Purkinje cell (primary cell): ENCODE results near the gene ARMH3. TPM values are rescaled to one million over a fixed set of nuclear protein-coding genes. Genes with fewer than 3 reads are reported as not detected.

ENCODE experiments used
- polyA plus RNA-seq: library from polyadenylated mRNA; unstranded; fragments of >200 nt; fragmentation: Nextera tagmentation; gene quantifications from 2 replicates; pipeline ENCODE4 v1.2.1, GENCODE V29; 2014

The ARMH3 gene
- polyA plus RNA-seq: 9.0 and 21.1 TPM in 2 replicates

GRCh38 chr10:102055647-102056419, at the start of gene ARMH3:
Gene ARMH3 (minus strand): TSS chr10:102056173. CDS start chr10:102040114, 16,059 bp downstream.

GRCh38 chr10:102064868-102065560, 9.0 kb upstream of the ARMH3 start, which contains the start of gene HPS6:
Gene HPS6 (plus strand): TSS chr10:102065349. CDS start chr10:102065475, 126 bp downstream.

GRCh38 chr10:101843032-101844021, 212.6 kb downstream of the ARMH3 start, which contains the start of gene KCNIP2:
Gene KCNIP2 (minus strand): TSS chr10:101843800. CDS start chr10:101843568, 232 bp downstream.

GRCh38 chr10:101818119-101818871, 237.7 kb downstream of the ARMH3 start, which contains the start of gene OGA:
Gene OGA (minus strand): TSS chr10:101818444. CDS start chr10:101818022, 422 bp downstream.

Other genes with a start within 250 kb of the ARMH3 start
- gene OGA, start 237.7 kb downstream of the ARMH3 start, polyA plus RNA-seq: 55.3 and 66.6 TPM in 2 replicates
- gene KCNIP2, start 212.4 kb downstream of the ARMH3 start, polyA plus RNA-seq: 1.3 and 3.6 TPM in 2 replicates
- gene HPS6, start 9.2 kb upstream of the ARMH3 start, polyA plus RNA-seq: 2.3 and 3.2 TPM in 2 replicates
- gene LDB1, start 64.2 kb upstream of the ARMH3 start, polyA plus RNA-seq: 0.63 and 2.6 TPM in 2 replicates
- gene PPRC1, start 76.9 kb upstream of the ARMH3 start, polyA plus RNA-seq: 4.9 and 10.7 TPM in 2 replicates
- 31.3 and 37.2 TPM in 2 replicates for gene NOLC1, start 96.2 kb upstream of the ARMH3 start, polyA plus RNA-seq
- 1.8 and 3.2 TPM in 2 replicates for gene ELOVL3, start 170.1 kb upstream of the ARMH3 start, polyA plus RNA-seq
- 0.28 TPM in 1 of 2 replicates, not detected in the other for gene PITX3, start 185.3 kb upstream of the ARMH3 start, polyA plus RNA-seq
- gene GBF1, start 189.4 kb upstream of the ARMH3 start, polyA plus RNA-seq: 16.2 and 16.4 TPM in 2 replicates